Left ventricle myocardium inferior (tissue), 1 donor: ENCODE measurements around the gene GRIK1. TPM values are rescaled to one million over a fixed set of nuclear protein-coding genes. Genes with fewer than 3 reads are reported as not detected.
A peak's percentile ranks its signal among the peaks of the same experiment; 100 is the strongest.

Experiments used
- DNase-seq: peaks from one replicate; pipeline ENCODE4 v3.0.0-alpha.2; 2020
- H3K27ac ChIP-seq: fragments of 200-600 bp; replicated peaks from 2 replicates; pipeline ENCODE4 v1.8.0; 2021
- H3K27me3 ChIP-seq: fragments of 200-600 bp; 2 replicates; pipeline ENCODE4 v1.8.0; 2021; ENCODE audit warnings: low read depth
- H3K36me3 ChIP-seq: fragments of 200-600 bp; 2 replicates; pipeline ENCODE4 v1.8.0; 2021
- H3K4me1 ChIP-seq: fragments of 200-600 bp; 2 replicates; pipeline ENCODE4 v1.8.0; 2021
- H3K4me3 ChIP-seq: fragments of 200-600 bp; 2 replicates; pipeline ENCODE4 v1.8.0; 2021; ENCODE audit warnings: mild to moderate bottlenecking, moderate library complexity
- H3K9me3 ChIP-seq: fragments of 200-600 bp; replicated peaks from 2 replicates; pipeline ENCODE4 v1.8.0; 2021
- intact Hi-C: fragments of 100-400 bp; cut with micrococcal nuclease; formaldehyde crosslinking; loops from one replicate; pipeline ENCODE4 v1.11.0; 2022
- total RNA-seq: library from RNA; stranded (reverse); fragmentation: NEBNext Ultra II Directional; extraction: Animal tissue kit (Norgen Biotek cat#: 25700); gene quantifications from one replicate; pipeline ENCODE4 v1.2.1, GENCODE V29; 2021
- TF ChIP-seq, protein P1 (sequence below): fragments of 200-600 bp; IDR thresholded peaks from 2 replicates; pipeline ENCODE4 v1.8.0; 2021; ENCODE audit warnings: antibody characterized with exemption, mild to moderate bottlenecking, borderline replicate concordance
- donor health status: DM: no; HTN: yes; CAD: no; lungs with severe emphysema.

GRIK1 gene
- total RNA-seq, 1 donor from 2014 or later: not detected

DNA sequence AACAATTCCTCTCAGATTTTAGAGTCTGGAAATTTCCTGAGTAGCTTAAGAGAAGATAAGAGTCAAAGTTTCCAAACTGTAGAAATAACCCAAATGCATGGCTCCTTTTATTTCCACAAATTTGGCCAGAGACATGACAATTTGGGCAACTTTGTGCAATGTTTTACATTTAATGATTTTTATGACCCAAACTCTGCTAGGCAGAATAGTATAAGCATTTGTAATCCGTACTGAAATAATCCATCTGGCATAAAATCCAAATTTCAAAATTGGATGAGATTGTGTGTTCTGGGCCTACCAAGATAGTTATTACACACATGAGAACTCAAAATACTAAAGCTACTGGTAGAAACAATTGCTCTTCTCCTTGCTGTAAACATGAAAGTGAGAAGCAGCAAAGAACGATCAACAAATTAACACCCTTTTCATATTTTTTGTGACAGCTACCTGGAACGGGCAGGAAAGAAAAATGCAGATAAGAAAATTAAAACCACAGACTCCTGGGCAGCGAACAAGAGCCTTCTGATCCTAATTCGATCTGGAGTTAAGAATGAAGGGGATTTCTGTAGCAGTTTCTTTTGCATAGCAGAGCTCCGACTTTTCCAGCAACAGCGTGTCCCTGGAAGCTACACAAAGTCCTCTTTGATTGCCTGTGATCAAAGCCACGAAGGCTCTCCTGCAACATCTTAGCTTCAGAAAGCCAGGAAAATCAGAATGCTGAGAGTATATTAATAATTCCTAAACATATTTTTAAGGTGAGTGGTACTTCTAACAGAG is 191.2 kb downstream of the GRIK1 start:
- Histone ChIP-seq H3K27ac (peak overlapping the region; percentile 40), H3K4me1 (no peaks in the 10 kb centered on the region), H3K4me3 (no peak overlapping the region), H3K36me3 (no peaks in the 10 kb centered on the region), H3K9me3 (no peaks in the 10 kb centered on the region), H3K27me3 (no peaks in the 10 kb centered on the region)
- TF ChIP-seq, protein P1, sequence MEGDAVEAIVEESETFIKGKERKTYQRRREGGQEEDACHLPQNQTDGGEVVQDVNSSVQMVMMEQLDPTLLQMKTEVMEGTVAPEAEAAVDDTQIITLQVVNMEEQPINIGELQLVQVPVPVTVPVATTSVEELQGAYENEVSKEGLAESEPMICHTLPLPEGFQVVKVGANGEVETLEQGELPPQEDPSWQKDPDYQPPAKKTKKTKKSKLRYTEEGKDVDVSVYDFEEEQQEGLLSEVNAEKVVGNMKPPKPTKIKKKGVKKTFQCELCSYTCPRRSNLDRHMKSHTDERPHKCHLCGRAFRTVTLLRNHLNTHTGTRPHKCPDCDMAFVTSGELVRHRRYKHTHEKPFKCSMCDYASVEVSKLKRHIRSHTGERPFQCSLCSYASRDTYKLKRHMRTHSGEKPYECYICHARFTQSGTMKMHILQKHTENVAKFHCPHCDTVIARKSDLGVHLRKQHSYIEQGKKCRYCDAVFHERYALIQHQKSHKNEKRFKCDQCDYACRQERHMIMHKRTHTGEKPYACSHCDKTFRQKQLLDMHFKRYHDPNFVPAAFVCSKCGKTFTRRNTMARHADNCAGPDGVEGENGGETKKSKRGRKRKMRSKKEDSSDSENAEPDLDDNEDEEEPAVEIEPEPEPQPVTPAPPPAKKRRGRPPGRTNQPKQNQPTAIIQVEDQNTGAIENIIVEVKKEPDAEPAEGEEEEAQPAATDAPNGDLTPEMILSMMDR: no peak
- intact Hi-C loops: no loop called here
- DNase-seq: no peak

DNA sequence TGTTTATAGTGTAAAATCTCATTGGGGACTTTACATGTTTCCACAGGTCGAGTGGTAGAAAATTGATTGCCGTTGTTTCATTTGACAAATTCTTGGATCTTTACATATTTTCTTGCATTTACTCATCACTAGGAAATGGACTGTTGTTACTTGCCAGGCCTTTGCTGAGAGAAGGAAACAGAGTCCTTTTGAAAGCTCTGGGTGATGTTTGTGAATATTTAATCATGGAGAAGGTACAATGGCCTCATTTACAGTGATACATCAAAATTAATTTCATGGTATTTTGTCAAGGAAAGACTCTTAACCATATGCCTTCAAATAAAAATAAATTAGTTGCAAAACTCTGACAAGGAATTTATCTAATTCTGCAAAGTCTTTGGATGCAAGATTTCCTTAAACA is 198.0 kb downstream of the GRIK1 start:
- no peaks in the 10 kb centered on the region for H3K4me1 ChIP-seq
- no peak for DNase-seq
- no peaks in the 10 kb centered on the region for H3K36me3 ChIP-seq
- H3K4me3 ChIP-seq: no peak overlapping the region
- no peaks in the 10 kb centered on the region for H3K9me3 ChIP-seq
- intact Hi-C loops: no loop called here
- TF ChIP-seq, protein P1: no peak
- no peak overlapping the region for H3K27ac ChIP-seq
- no peaks in the 10 kb centered on the region for H3K27me3 ChIP-seq

DNA sequence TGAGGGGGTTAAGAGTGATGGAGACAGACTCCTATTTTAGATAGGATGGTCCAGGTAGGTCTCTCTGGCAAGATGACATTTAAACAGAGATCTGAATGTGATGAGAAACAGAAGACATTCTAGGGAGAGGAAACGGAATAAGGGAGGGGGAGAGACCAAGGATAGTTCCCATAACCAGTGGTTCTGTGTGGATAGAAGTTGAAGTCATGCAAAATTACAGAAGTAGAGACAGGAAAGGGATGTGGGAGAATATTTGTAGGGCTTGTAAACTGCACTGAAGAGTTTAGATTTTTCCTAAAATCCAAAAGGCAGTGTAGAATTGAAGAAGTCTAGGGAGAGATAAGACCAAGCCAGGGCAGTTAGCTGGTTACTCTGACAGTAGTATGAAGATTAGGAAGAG is 200.6 kb downstream of the GRIK1 start:
- intact Hi-C loops: no loop called here
- Histone ChIP-seq H3K27me3 (no peaks in the 10 kb centered on the region), H3K27ac (no peak overlapping the region), H3K4me3 (no peak overlapping the region), H3K4me1 (no peaks in the 10 kb centered on the region), H3K9me3 (no peaks in the 10 kb centered on the region), H3K36me3 (no peaks in the 10 kb centered on the region)
- DNase-seq: no peak
- TF ChIP-seq, protein P1: no peak

DNA sequence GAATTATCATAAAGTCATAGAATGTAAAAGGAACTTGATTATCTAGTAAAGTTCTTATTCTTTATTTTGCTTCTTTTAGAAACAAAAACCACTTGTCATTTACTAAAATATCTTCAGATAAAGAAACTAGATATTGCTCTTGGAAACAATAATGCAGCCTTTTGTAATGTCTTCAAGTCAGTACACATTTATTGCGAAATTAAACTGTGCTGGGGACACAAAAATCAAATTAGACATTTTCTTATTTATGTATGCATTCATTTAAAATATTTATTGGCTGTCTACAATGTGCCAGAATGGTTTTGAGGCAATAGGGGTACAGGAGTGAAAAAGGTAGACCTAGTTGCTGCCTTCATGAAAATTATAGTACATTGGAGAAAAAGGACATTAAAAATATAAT is 201.1 kb downstream of the GRIK1 start:
- no peak overlapping the region for H3K4me3 ChIP-seq
- TF ChIP-seq, protein P1: no peak
- no peaks in the 10 kb centered on the region for H3K4me1 ChIP-seq
- DNase-seq: no peak
- no peaks in the 10 kb centered on the region for H3K27me3 ChIP-seq
- no peaks in the 10 kb centered on the region for H3K36me3 ChIP-seq
- no peaks in the 10 kb centered on the region for H3K9me3 ChIP-seq
- H3K27ac ChIP-seq: no peak overlapping the region
- intact Hi-C loops: no loop called here

DNA sequence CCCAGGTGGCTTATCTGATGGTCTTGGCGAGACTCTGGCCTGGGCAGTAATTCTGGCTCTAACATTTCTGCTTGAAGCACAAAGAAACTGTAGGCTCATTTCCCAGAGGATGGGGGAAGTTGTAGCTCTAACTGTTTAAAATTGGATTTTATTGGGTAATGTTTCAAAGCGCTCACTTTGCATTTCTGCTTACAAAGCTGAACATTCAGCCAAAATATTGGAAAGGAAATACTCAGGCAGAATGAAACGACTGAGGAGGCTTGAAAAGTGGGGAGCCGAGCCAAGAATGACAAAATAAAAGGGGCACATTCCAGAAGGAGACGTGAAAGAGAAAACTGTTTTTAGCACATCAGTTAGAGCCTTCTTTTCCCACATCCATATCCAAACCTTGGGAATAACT is 202.6 kb downstream of the GRIK1 start:
- H3K9me3 ChIP-seq: no peaks in the 10 kb centered on the region
- intact Hi-C loops: no loop called here

More for the DNA sequence above, 202.6 kb downstream of the GRIK1 start:
- TF ChIP-seq, protein P1: no peak
- DNase-seq: no peak
- Histone ChIP-seq H3K27me3 (no peaks in the 10 kb centered on the region), H3K27ac (no peak overlapping the region), H3K36me3 (no peaks in the 10 kb centered on the region), H3K4me1 (no peaks in the 10 kb centered on the region), H3K4me3 (no peak overlapping the region)
